Left cardiac atrium (tissue), 4 donors: ENCODE results near the gene ESRRA. TPM values are rescaled to one million over a fixed set of nuclear protein-coding genes. Genes with fewer than 3 reads are reported as not detected.

Experiments
- ATAC-seq, 2 donors: fragments of 200-7000 bp; cut with Tn5 transposase; one replicate each; pipeline ENCODE4 v1.9.1; 2020; ENCODE audit warnings: mild to moderate bottlenecking in 2 of 2, moderate library complexity in 2 of 2
- DNase-seq: peaks from one replicate; pipeline ENCODE4 v3.0.0-alpha.2; 2020
- intact Hi-C, 2 donors: fragments of 100-400 bp; cut with DNase I; formaldehyde crosslinking; loops; one replicate each; pipeline versions ENCODE4 v1.14.1 to v1.15.1; 2022 to 2023
- total RNA-seq, 2 donors: library from RNA; stranded (reverse); fragmentation: NEBNext Ultra II Directional; extraction: Animal tissue kit (Norgen Biotek cat#: 25700); gene quantifications; one replicate each; pipeline ENCODE4 v1.2.1, GENCODE V29; 2021
- donor health status: DM: no; HTN: yes; CAD: no.
- donor health status: DM: no; HTN: yes; CAD: no; lungs with severe emphysema.
- donor health status: DM: yes; HTN: yes; CAD: no.
- donor health status: Dilated cardiomyopathy.

Gene ESRRA
- total RNA-seq, 2 donors from 2014 or later = 147 to 150 TPM

DNA sequence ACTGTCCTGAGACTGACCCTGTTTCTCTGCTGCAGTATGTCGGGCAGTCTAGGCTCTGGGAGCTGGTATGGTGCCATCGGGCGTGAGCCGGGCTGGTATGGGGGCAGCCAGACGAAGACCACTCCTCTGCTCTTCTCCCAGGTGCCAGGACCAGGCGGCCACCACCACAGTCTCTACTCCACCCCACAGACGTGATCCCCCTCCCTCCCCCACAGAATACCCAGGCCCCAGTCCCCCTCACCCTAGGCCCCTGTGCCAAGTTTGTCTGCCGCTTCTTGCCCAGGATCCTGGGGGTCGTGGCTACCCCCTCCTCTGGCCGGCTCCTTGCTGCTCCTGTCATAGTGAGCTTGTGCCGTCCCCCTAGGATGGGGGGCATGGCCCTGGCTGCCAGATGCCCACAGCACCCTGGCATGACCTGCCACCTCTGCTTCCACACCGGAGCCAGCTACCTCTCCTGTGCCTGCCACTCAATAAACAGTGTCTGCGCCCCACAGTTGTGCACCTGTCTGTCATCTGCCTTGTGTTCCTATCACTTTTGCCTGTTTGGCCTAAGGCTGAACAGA, 16.2 kb upstream of the ESRRA start:
- ATAC-seq (no peak), DNase-seq (no peak)
- intact Hi-C loops = no loop called here

DNA sequence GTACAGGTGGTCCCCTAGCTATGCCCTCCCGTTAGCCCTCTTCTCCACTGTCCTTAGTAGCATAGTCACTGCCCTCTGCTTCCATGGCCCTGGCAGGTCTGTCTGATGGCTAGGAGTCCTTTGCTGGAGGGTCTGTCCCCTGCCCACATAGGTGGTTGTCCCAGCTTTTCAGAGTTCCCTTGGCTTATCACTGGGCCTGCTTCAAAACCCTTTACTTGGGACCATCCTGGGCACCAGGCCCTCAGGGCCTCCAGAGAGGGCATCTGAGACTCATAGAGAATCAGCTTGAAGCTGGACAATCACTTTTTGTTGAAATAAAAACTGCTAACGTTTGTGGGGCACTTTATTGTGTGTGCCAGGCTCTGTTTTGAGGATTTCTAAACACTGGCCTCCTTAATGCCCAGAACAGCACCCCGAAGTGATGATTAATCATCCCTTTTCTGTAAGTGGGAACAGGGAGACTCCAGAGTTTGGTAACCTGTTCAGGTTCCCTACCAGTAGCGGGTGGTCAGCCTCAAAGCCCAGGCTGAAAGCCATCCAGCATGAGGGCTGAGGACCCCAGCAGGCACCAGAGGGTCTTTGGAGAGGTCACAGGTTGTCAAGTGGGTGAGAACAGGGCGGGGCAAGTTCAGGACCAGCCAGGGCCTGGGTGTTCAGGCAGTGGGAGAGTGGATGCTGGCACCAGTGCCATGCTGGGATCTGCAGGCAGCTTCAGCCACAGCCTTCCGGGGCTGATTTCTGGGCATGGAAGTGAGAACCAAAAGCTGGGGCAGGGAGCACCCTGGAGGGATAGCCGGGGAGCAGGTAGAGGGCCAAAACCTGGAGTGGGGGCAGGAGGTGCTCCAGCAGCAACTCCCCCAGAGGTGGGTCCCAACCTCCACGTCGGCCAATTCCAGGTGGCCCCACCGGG, 14.7 kb upstream of the ESRRA start:
- intact Hi-C loops = no loop called here
- ATAC-seq (no peak), DNase-seq (no peak)

DNA sequence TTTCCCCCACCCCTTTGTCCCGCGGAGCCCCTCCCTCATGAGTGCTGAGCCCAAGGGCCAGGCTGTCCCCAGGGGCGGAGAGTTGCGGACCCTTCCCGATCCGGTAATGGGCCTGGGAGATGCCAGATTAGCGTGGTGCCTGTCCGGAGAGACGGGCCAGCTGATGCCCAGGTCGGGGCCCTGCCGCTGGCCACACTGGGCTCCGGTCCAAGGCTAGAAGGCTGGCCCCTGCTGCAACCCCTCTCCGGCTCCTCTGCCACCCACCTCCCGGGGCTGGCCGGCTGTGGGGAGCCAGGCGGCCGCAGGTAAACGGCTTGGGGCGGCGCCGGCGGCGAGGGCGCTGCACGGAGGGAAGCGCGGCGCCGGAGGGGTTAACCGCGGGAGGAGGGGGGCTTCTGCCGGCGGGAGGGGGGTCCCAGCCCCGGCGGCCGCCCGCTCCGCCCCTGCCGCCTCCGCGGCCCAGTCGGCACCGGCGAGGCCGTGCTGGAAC, 14.0 kb upstream of the ESRRA start, which contains the start of gene KCNK4:
Gene KCNK4 (plus strand): TSS at position 41 of the 490 bp plus-strand sequence. CDS start 1,717 bp downstream, outside the sequence.
- no peak for ATAC-seq
- intact Hi-C loops = no loop called here
- no peak for DNase-seq

DNA sequence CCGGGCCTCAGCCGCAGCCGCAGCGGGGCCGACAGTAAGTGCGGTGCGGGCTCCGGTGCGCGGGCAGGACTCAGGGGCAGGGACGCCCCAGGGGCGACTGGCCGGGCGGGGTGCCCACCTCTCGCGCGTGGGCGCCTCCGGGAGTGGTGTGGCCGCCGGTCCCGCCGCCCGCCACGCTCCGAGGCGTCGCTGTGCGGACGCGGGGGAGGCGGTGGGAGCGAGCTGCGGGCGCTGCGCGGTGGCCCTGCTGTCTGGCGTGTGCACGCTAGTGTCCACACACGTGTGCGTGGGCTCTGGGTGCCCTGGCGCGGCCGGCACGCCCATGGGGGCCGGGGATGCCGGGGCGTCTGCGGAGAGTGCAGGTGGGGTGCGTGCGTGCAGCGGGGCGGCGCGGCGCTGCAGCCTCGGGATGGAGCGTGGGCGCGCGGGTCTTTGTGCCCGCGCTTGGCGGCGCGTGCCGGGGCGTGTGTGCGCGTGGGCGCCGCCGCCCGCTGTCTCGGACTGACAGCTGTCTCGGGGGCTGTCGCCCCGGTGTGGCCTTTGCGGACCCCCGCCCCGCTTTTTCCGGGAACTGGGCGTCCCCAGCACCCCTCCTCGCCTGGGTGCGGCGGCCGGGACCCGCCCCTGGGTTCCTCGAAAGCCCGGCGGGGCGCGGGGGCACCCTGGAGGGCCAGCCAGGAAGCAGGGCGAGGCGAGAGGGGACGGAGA, 13.4 kb upstream of the ESRRA start:
- ATAC-seq (peak in 1 of 2 donors; percentile 23), DNase-seq (no peak)
- intact Hi-C loops = no loop called here

DNA sequence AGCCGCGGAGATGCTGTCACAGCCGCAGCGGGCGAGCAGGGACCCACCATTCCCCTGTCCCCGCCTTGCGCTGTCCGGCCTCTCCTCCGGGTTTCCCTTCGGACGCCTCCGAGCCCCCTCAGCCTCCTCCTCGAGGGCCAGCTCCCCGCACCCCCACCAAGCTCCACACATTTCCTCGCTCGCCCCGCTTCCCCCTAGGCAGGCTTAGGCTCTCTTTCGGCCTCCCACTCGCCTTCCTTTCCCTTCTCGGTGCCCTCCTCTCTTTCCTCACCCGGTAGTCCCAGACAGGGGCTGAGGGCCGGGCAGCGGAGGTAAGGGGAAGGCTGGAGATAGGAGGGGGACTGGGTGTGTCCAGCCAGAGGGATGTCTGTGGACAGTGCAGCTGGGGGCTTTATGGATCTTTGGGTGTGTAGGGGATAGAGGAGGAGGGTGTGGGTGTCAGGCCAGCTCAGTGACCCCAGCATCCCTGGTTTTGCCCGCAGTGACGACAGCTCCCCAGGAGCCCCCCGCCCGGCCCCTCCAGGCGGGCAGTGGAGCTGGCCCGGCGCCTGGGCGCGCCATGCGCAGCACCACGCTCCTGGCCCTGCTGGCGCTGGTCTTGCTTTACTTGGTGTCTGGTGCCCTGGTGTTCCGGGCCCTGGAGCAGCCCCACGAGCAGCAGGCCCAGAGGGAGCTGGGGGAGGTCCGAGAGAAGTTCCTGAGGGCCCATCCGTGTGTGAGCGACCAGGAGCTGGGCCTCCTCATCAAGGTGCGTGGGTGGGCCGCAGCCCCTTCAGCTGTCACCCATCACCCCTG, 12.7 kb upstream of the ESRRA start:
- intact Hi-C loops = no loop called here
- no peak for DNase-seq
- ATAC-seq = no peak

DNA sequence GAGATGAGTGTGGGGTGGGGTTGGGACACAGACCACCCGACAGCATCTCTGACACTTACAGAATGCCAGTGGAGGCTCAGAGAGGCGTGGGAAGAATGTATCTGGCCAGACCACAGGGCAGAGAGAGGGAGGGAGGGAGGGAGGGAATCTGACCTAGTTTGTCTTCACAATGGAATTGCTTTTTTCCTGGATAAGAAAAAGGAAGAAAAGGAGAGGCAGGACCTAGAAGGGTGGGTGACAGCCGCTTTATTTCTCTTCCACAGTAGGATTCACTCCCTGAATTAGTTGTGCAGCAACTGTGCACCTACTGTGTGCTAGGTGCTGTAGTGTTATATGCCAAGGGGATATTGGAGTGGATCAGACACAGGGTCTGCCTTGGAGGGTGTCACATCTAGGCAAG, 10.6 kb upstream of the ESRRA start:
- intact Hi-C loops = no loop called here
- ATAC-seq = no peak

DNA sequence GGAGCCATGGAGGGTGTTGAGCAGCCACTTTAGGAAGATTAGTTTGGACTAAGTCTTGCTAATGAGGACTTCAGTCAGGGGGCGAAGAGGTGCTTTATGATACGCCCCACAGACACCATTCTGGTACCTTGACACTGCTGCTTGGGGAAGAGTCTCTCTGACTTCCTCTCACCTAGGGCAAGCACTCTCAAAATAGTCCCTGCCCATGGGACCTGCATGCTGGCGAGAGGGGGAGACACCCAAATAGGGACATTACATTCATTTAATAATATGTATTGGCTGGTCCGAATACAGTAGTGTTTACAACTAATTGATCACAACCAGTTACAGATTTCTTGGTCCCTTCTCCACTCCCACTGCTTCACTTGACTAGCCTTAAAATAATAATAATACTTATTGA, 9.6 kb upstream of the ESRRA start:
- intact Hi-C loops = no loop called here
- ATAC-seq (no peak), DNase-seq (no peak)

More for the DNA sequence above, 10.6 kb upstream of the ESRRA start:
- no peak for DNase-seq

DNA sequence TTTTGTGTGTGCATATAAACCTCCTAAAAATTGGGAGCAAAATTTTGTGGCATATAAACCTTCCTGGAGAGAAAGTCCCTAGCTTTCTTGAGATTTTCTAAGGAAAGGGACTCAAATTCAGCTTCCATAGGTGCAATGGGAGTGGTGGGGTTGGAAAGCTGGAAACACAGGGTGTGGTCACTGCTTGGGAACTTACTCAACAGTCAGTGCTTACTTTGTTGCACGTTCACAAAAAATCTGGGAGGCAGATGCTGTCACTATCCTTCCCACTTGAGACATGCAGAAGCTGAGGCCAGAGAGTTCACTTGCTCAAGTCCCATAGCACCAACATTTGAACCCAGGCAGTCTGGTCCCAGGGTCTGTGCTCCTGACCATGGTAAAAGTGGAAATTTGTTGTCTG, 9.1 kb upstream of the ESRRA start:
- ATAC-seq = no peak
- DNase-seq = no peak
- intact Hi-C loops = no loop called here

DNA sequence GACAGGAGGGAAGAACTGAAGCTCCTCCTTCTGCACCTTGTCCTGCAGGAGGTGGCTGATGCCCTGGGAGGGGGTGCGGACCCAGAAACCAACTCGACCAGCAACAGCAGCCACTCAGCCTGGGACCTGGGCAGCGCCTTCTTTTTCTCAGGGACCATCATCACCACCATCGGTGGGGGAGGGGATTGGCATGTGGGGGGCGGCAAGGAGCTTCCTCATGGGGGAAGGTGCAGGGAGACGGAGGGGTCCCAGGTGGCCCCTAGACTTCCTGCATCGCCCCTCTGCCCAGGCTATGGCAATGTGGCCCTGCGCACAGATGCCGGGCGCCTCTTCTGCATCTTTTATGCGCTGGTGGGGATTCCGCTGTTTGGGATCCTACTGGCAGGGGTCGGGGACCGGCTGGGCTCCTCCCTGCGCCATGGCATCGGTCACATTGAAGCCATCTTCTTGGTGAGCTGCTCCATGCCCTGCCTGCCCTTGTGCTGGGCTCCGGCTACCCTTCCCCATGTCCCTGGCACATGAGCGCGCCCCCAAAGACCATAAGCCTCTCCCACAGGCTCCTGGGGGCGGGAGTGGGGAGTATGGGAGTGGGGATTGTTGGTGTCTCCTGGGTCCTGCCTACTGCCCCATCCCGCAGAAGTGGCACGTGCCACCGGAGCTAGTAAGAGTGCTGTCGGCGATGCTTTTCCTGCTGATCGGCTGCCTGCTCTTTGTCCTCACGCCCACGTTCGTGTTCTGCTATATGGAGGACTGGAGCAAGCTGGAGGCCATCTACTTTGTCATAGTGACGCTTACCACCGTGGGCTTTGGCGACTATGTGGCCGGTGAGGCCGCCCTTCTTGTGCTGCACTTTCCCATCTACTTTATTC, 8.3 kb upstream of the ESRRA start:
- ATAC-seq (no peak), DNase-seq (no peak)
- intact Hi-C loops = no loop called here

DNA sequence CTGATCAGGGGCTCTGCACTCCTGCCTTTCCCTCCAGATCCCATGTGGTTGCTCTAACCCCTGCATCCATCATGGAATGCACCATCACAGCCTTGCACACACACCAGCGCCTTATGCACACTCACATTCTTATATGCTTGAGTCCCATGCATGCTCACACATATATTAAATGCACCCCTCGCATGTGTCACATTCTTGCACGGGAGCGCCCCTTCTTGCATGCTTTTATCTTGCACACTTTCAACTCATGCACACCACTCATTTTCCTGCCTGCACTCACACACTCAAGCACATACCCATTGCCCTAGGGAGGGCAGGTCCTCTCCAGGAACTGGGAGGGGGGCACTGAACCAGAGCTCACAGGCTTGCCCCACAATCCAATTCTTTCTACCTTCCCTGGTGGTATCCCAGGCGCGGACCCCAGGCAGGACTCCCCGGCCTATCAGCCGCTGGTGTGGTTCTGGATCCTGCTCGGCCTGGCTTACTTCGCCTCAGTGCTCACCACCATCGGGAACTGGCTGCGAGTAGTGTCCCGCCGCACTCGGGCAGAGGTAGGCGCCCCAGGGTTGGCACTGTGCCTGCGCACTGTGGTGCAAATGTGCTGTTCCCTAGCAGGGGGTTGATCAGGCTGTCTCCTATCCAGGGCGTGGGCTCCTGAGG, 7.5 kb upstream of the ESRRA start:
- intact Hi-C loops = no loop called here
- ATAC-seq (no peak), DNase-seq (no peak)

DNA sequence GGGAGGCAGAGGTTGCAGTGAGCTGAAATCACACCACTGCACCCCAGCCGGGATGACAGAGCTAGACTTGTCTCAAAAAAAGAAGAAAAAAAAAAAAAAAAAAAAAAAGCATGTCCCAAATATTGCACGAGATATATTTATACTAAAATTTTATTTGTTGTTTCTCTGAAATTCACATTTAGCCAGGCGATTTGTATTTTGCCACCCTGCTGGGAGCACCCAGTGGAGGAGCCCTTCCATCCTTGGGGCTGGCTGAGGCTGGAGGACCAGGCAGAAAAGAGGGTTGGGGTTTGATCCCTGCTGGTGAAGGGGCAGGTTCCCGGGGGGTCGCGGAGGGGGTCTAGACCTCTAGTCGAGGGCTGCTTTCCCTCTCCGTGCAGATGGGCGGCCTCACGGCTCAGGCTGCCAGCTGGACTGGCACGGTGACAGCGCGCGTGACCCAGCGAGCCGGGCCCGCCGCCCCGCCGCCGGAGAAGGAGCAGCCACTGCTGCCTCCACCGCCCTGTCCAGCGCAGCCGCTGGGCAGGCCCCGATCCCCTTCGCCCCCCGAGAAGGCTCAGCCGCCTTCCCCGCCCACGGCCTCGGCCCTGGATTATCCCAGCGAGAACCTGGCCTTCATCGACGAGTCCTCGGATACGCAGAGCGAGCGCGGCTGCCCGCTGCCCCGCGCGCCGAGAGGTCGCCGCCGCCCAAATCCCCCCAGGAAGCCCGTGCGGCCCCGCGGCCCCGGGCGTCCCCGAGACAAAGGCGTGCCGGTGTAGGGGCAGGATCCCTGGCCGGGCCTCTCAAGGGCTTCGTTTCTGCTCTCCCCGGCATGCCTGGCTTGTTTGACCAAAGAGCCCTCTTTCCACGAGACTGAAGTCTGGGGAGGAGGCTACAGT, 6.1 kb upstream of the ESRRA start:
- intact Hi-C loops = no loop called here

DNA sequence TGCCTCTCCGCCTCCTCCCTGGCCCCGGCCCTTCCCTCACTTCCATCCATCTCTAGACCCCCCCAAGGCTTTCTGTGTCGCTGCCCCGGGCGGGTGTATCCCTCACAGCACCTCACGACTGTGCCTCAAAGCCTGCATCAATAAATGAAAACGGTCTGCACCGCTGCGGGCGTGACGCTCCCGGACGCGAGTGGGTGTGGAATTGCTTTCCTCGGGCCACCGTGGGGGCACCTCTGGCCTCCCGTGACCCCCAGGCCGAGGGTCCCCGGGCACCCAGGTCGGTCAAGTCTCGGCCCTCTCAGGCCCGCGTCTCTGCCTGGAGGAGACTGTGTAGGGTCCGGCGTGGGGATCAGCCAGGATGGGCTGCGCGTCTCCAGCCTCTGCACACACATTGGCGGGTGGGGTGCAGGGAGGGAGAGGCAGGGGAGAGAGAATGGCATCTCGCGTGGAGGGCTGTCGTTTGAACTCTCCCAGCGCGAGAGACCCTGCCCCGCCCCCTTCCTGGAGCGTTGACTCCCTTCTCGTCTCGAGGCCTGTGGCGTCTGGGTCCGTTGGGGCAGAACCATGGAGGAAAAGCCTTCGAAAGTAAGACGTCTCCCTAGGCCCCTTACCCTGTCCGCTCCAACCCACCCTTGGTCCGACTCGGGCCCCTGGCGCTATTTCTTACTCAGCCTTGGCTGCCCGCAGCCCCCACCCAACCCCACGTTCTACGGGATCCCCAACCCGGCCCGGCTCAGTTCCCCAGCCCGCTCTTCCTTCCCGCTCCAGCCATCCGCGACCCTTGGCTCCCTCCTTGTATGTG, 5.3 kb upstream of the ESRRA start, which contains the start of gene CATSPERZ:
Gene CATSPERZ (plus strand): TSS at position 512 of the 802 bp plus-strand sequence. CDS start 53 bp downstream, at position 565.
- intact Hi-C loops = loop anchor here (5.0 to 10.0 kb wide), 3 partner anchors 48 to 98 kb away; partner anchors contain the start of genes FERMT3 (in 1 of the 2) and PLCB3 (in 1 of the 2)
- ATAC-seq = no peak
- DNase-seq = no peak

More for the DNA sequence above, 6.1 kb upstream of the ESRRA start:
- DNase-seq = peak; percentile 77
- ATAC-seq = peak; percentile 59 to 60

DNA sequence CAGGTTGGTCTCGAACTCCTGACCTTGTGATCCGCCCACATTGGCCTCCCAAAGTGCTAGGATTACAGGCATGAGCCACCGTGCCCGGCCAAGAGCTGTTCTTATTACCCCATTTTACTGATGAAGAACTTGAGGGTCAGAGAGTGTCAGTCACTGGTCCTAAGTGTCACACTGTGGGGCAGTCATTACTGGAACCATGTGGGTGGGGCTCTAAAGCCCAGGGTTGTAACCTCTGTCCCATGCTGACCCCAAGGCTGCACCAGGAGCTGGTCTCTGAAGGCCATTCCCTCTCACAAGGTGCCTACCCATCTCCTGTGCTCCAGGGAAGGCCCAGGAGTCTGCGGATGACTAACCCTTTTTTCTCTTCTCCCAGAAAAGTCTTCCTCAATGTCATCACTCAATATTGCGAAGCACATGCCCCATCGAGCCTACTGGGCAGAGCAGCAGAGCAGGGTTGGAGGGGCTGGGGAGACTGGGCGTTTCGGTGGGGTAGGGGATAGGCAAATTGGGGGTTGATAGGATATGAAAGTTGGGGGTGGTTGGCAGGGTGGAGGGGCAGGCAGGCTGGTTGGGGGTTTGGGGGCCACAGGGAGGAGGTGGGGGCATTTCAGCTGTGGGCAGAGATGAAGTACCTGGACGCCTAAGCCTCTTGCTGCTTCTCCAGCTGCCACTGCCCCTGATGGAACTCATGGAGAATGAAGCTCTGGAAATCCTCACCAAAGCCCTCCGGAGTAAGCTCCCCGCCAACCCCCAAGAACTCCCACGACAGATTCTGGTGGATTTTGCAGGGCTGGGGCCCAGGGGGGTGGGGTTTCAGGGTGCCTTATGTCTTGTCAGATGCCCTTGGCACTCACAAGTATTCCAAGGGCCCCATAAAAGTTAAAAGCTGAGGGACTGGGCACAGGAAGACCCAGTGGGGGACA, 2.0 kb upstream of the ESRRA start:
- no peak for DNase-seq
- intact Hi-C loops = loop anchor here (5.0 to 10.0 kb wide), 3 partner anchors 51 to 101 kb away; partner anchors contain the start of genes FERMT3 (in 1 of the 2) and PLCB3 (in 1 of the 2)
- no peak for ATAC-seq

DNA sequence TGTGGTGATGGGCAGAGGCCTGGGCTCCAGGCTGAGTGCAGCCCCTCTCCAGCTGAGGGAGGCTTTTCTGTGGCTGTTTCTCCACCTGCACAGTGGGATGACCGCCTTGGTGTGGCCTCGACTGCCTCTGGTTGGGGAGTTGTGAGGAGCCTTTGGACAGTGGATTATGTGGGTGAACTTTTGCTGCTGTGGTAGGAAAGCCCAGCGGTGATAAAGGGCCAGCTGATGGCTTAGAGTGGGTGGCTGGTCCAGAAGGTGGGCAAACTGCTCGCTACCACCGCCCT, 1.4 kb upstream of the ESRRA start:
- ATAC-seq (no peak), DNase-seq (no peak)
- intact Hi-C loops = loop anchor here (5.0 to 10.0 kb wide), 3 partner anchors 52 to 102 kb away; partner anchors contain the start of genes FERMT3 (in 1 of the 2) and PLCB3 (in 1 of the 2)
